Stimulated activated CD4-positive, alpha-beta T cell treated with anti-CD3 and anti-CD28 coated beads, TNF-alpha, amount 100 ng/mL, for 24 hours (primary cell): Measurements from ENCODE around the gene TIMM50.
A peak's percentile ranks its signal among the peaks of the same experiment; 100 is the strongest.
"Not testable (repeated sequence)": the region's sequence is repeated elsewhere in the genome, so short reads cannot be mapped to it uniquely, and the experiment has no call there.

Experiments used
- DNase-seq, 3 experiments: peaks; one replicate each; pipeline ENCODE4 v3.0.0-alpha.2; 2020; ENCODE audit warnings: low read depth in 3 of 3

Gene TIMM50

GRCh38 chr19:39480337-39481228 is at the start of gene TIMM50:
Gene TIMM50 (plus strand): TSS chr19:39480838. CDS start chr19:39480854, 16 bp downstream.
- DNase-seq = peak; percentile 98 to 99 (median 98)

GRCh38 chr19:39432677-39433025 is 48.0 kb upstream of the TIMM50 start:
- DNase-seq = no peak

- no peak for DNase-seq
Measured at GRCh38 chr19:39433480-39434079, 47.1 kb upstream of the TIMM50 start.

- DNase-seq = no peak
Measured at GRCh38 chr19:39434123-39435076, 46.2 kb upstream of the TIMM50 start.

GRCh38 chr19:39435499-39436349 is 44.9 kb upstream of the TIMM50 start, which contains the start of gene RPS16:
Gene RPS16 (minus strand): TSS chr19:39435949. CDS start chr19:39435895, 54 bp downstream.
- DNase-seq = peak; percentile 98 to 100 (median 99)

- DNase-seq = no peak
Measured at GRCh38 chr19:39436350-39436716, 44.3 kb upstream of the TIMM50 start.

- DNase-seq = no peak
Measured at GRCh38 chr19:39438270-39438934, 42.2 kb upstream of the TIMM50 start.

GRCh38 chr19:39444598-39445195 is 35.9 kb upstream of the TIMM50 start:
- DNase-seq = no peak

GRCh38 chr19:39445196-39446111 is 35.2 kb upstream of the TIMM50 start, which contains the start of gene SUPT5H:
Gene SUPT5H (plus strand): TSS chr19:39445582. CDS start chr19:39445891, 309 bp downstream.
- DNase-seq = peak; percentile 93 to 97 (median 96)

- no peak for DNase-seq
Measured at GRCh38 chr19:39446365-39447084, 34.1 kb upstream of the TIMM50 start.

GRCh38 chr19:39448271-39448670 is 32.4 kb upstream of the TIMM50 start:
- DNase-seq = no peak

- no peak for DNase-seq
Measured at GRCh38 chr19:39449116-39449797, 31.4 kb upstream of the TIMM50 start.

GRCh38 chr19:39451257-39451656 is 29.4 kb upstream of the TIMM50 start:
- DNase-seq = not testable (repeated sequence)

GRCh38 chr19:39463403-39463802 is 17.2 kb upstream of the TIMM50 start:
- no peak for DNase-seq

- DNase-seq = no peak
Measured at GRCh38 chr19:39465956-39466747, 14.5 kb upstream of the TIMM50 start.

- DNase-seq = no peak
Measured at GRCh38 chr19:39467941-39468340, 12.7 kb upstream of the TIMM50 start.

- DNase-seq = no peak
Measured at GRCh38 chr19:39469036-39469435, 11.6 kb upstream of the TIMM50 start.
